HG03159 (cell line): Measurements from ENCODE around the gene NIPBL.

Experiments used
- ATAC-seq: cut with Tn5 transposase; IDR thresholded peaks from one replicate; pipeline ENCODE4 v1.9.1; 2021; ENCODE audit warnings: mild to moderate bottlenecking, moderate library complexity; ENCODE audit not compliant: unreplicated experiment

Gene NIPBL

DNA sequence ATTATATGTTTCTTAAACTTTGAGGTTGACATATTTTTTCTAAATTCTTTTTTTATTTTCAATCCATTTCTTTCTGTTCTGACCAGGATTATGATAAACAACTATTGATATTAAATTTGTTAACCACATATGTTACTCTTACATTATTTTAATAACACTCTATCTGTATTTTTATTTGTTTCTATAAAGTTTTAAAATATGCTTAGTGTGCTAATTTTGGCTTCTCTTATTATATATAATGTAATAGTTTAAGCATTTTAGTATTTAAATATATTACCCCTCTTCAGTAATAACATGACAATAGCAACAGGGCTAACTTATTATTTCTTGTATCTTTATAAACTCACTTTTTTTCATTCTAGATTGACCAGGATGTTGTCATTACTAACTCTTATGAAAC lies 137.8 kb downstream of the NIPBL start:
- ATAC-seq: no peak

- no peak for ATAC-seq
Observed at GRCh38 chr5:37015795-37016666, 139.5 kb downstream of the NIPBL start.

DNA sequence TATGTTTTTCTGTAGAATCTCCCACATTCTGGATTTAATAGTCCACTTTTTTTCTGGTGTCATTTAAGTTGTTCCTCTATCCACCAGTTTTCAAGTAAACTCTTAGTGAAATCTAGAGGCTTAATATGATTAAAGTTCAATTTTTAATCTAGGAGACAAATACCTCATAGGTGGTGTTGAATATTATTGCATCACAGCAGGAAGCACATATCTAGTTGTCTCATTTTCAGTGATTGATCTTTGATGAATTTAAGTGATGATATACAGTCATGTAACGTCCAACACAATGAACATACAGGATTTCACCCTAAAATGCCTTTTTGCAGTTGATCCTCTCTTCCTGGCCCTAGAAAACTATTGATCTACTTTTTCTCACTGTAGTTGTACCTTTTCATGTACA lies 152.3 kb downstream of the NIPBL start:
- no peak for ATAC-seq

- no peak for ATAC-seq
Observed at GRCh38 chr5:37029436-37029835, 152.9 kb downstream of the NIPBL start.

DNA sequence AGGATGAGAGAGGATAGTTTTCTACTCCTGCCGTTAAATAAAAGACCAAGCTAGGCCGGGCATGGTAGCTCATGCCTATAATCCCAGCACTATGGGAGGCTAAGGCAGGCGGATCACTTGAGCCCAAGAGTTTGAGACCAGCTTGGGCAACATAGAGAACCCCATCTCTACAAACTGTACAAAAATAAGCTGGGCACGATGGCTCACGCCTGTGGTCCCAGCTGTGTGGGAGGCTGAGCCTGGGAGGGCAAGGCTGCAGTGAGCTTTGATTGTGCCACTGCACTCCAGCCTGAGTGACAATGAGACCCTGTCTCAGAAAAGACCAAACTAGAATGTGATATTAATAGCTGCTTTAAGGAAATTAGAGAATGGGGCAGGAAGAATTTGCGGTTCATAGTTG lies 158.4 kb downstream of the NIPBL start:
- ATAC-seq: no peak

- no peak for ATAC-seq
Observed at GRCh38 chr5:37037840-37038239, 161.3 kb downstream of the NIPBL start.

- no peak for ATAC-seq
Observed at GRCh38 chr5:37039824-37040223, 163.3 kb downstream of the NIPBL start.

GRCh38 chr5:37043693-37044092 lies 167.1 kb downstream of the NIPBL start:
- ATAC-seq: no peak

DNA sequence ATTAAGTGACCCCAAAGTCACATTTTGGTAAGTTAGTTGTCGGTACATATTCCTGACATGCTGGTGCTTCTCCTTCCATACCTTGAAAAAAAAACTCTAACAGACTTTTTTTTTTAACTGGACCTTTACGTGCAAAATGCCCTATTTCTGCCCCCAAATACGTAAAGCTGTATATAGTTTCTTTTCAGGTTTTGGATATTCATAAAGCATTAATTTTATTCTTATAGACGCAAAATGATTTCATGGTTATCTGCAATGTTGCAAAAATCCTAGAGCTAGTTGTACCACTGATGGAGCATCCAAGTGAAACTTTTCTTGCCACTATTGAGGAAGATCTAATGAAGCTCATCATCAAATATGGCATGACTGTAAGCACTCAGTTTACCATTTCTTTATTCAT lies 167.6 kb downstream of the NIPBL start:
- no peak for ATAC-seq

- no peak for ATAC-seq
Observed at GRCh38 chr5:37045703-37046102, 169.1 kb downstream of the NIPBL start.

GRCh38 chr5:37047947-37048346 lies 171.4 kb downstream of the NIPBL start:
- ATAC-seq: no peak

- ATAC-seq: no peak
Observed at GRCh38 chr5:37054391-37054790, 177.8 kb downstream of the NIPBL start.

- ATAC-seq: no peak
Observed at GRCh38 chr5:37055383-37055990, 178.9 kb downstream of the NIPBL start.

DNA sequence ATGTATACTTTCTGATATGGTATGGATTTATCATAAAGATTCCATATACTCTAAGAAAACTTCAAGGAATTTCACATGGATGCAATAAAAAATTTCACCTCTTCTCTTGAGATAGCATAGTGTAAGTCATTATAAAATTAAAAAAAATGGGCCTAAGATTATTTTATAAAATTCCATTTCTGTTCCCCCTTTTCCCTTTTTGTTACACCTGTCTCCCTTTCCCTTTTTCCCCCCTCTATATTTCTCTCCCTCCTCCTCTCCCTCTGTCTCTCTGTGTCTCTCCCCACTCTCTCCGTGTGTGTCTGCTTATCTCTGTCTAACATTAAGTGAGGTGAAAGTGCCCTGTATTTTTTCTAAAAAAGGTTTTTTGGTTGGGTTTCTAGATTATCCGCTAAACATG lies 180.2 kb downstream of the NIPBL start:
- ATAC-seq: no peak

- no peak for ATAC-seq
Observed at GRCh38 chr5:37060030-37060429, 183.5 kb downstream of the NIPBL start.

DNA sequence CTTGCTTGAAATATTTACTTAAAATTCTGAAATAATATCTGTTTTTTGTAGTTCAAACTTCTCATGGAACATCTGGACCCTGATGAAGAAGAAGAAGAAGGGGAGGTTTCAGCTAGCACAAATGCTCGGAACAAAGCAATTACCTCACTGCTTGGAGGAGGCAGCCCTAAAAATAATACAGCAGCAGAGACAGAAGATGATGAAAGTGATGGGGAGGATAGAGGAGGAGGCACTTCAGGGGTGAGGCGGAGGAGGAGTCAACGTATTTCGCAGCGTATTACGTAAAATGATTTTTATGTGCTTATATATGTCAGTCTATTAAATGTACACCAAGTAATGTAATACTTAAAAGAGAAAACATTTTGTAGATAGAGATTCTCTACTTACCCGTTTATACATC lies 187.2 kb downstream of the NIPBL start:
- no peak for ATAC-seq

DNA sequence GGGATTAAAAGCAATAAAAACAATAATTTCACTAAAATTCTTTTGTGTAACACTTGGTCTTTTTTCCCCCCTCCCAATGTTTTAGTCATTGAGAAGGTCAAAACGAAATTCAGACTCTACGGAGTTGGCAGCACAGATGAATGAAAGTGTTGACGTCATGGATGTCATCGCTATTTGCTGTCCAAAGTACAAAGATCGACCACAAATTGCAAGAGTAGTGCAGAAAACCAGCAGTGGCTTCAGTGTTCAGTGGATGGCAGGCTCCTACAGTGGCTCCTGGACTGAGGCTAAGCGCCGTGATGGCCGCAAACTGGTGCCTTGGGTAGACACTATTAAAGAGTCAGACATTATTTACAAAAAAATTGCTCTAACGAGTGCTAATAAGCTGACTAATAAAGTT lies 187.9 kb downstream of the NIPBL start:
- no peak for ATAC-seq

GRCh38 chr5:37071487-37071886 lies 194.9 kb downstream of the NIPBL start:
- no peak for ATAC-seq

GRCh38 chr5:37071901-37072581 lies 195.5 kb downstream of the NIPBL start:
- ATAC-seq: no peak

DNA sequence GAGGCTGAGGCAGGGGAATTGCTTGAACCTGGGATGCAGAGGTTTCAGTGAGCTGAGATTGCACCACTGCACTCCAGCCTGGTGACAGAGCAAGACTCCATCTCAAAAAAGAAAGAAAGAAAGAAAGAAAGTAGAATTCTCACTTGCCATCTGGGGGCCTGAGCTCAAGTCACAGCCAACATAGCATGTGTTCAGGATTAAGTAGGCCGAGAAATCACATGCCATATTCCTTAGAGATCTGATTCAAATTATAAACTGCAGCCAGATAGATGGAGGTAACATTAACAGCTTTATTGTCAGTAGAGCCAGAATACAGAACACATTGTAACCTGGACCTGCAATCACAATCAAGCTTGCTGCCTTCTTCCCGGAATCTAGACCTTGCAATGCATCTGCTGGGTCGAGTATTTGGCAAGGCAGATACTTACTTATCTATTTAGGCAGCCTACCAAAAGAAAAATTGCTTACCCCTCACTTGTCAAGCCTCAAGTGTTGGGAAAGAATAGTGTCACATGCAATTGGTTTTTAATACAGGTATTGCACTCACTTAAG lies 198.9 kb downstream of the NIPBL start:
- no peak for ATAC-seq

GRCh38 chr5:37077146-37077545 lies 200.6 kb downstream of the NIPBL start:
- ATAC-seq: no peak

DNA sequence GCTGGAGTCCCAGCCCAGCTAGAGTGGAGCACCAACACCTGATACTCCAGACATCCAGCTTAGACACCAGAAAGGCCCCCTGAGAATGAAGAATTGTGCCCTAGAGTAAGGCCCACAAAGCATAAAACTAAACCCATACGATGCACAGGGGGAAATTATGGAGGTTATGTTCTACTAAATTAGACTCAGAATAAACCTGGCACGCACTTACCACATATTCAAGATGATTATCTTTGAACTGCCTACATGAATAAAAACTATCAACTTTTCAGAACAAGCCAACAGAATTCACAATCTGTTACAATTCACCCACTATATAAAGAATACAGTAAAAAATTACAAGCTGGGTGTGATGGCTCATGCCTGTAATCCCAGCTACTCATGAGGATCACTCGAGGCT lies 204.1 kb downstream of the NIPBL start:
- no peak for ATAC-seq
